ENCODE results near the gene CDKAL1. TPM values are rescaled to one million over a fixed set of nuclear protein-coding genes. Genes with fewer than 3 reads are reported as not detected.

Gene CDKAL1
- total RNA-seq, 1 donor from 2014 or later, result 11.3 TPM

DNA sequence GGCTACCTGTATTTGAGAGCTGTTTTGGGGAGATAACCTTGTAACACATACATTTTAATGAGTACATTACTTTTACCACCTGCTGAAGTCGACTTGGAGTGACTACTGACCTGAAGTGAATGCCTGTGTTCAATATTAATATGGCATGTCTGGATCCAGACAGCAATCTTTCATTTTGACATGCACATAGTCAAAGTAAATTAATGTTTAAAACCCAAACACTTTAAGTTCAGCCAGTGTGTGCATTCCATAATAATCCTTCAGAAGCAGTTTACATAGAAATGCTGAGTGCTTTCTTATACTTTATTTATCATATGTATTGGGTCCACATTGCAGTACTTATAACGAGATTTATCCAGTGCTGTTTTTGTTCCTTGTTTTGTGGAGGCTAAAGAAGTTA, 38.0 kb downstream of the CDKAL1 start:
- no peak for TF ChIP-seq POLR2AphosphoS5 (IDR thresholded peaks at IDR 0.05; ENCODE audit: insufficient read depth in 1 of 2, low read depth in 1 of 2)
- TF ChIP-seq POLR2A (IDR thresholded peaks at IDR 0.05), result no peak
- TF ChIP-seq CTCF (IDR thresholded peaks at IDR 0.05), result no peak
- no peaks in the 10 kb centered on the region for H3K9me3 ChIP-seq
- no peaks in the 10 kb centered on the region for H3K36me3 ChIP-seq
- DNase-seq (ENCODE audit: extremely low spot score in 2 of 2), result no peak
- intact Hi-C loops (cut with DNase I), result no loop called here
- H3K27me3 ChIP-seq, result no peaks in the 10 kb centered on the region
- H3K27ac ChIP-seq, result no peak overlapping the region
- no peak overlapping the region for H3K4me3 ChIP-seq
- peaks cover 10% of the 10 kb centered on the region for H3K4me1 ChIP-seq

- Histone ChIP-seq H3K36me3 (no peaks in the 10 kb centered on the region), H3K4me1 (peaks cover 10% of the 10 kb centered on the region), H3K4me3 (no peak overlapping the region), H3K27me3 (no peaks in the 10 kb centered on the region), H3K9me3 (no peaks in the 10 kb centered on the region), H3K27ac (peak overlapping the region; percentile 9)
- TF ChIP-seq CTCF (IDR thresholded peaks at IDR 0.05) (no peak), POLR2AphosphoS5 (IDR thresholded peaks at IDR 0.05; ENCODE audit: insufficient read depth in 1 of 2, low read depth in 1 of 2) (peak in 1 of 2 donors; percentile 61), POLR2A (IDR thresholded peaks at IDR 0.05) (no peak)
- intact Hi-C loops (cut with DNase I), result no loop called here
- DNase-seq (ENCODE audit: extremely low spot score in 2 of 2), result no peak
These were observed 38.7 kb downstream of the CDKAL1 start for GRCh38 chr6:20572940-20573339.

GRCh38 chr6:20574355-20574754, 40.1 kb downstream of the CDKAL1 start:
- Histone ChIP-seq H3K27ac (no peak overlapping the region), H3K9me3 (no peaks in the 10 kb centered on the region), H3K4me1 (peaks cover 10% of the 10 kb centered on the region), H3K36me3 (no peaks in the 10 kb centered on the region), H3K4me3 (no peak overlapping the region), H3K27me3 (no peaks in the 10 kb centered on the region)
- intact Hi-C loops (cut with DNase I), result no loop called here
- TF ChIP-seq POLR2A (IDR thresholded peaks at IDR 0.05) (no peak), POLR2AphosphoS5 (IDR thresholded peaks at IDR 0.05; ENCODE audit: insufficient read depth in 1 of 2, low read depth in 1 of 2) (no peak), CTCF (IDR thresholded peaks at IDR 0.05) (no peak)
- DNase-seq (ENCODE audit: extremely low spot score in 2 of 2), result no peak

- Histone ChIP-seq H3K27me3 (no peaks in the 10 kb centered on the region), H3K4me3 (no peak overlapping the region), H3K9me3 (no peaks in the 10 kb centered on the region), H3K36me3 (no peaks in the 10 kb centered on the region), H3K4me1 (peaks cover 10% of the 10 kb centered on the region), H3K27ac (no peak overlapping the region)
- intact Hi-C loops (cut with DNase I), result no loop called here
- TF ChIP-seq POLR2A (IDR thresholded peaks at IDR 0.05), result no peak
- TF ChIP-seq CTCF (IDR thresholded peaks at IDR 0.05), result no peak
- no peak for DNase-seq (ENCODE audit: extremely low spot score in 2 of 2)
These were observed 40.9 kb downstream of the CDKAL1 start for GRCh38 chr6:20575125-20575524.

DNA sequence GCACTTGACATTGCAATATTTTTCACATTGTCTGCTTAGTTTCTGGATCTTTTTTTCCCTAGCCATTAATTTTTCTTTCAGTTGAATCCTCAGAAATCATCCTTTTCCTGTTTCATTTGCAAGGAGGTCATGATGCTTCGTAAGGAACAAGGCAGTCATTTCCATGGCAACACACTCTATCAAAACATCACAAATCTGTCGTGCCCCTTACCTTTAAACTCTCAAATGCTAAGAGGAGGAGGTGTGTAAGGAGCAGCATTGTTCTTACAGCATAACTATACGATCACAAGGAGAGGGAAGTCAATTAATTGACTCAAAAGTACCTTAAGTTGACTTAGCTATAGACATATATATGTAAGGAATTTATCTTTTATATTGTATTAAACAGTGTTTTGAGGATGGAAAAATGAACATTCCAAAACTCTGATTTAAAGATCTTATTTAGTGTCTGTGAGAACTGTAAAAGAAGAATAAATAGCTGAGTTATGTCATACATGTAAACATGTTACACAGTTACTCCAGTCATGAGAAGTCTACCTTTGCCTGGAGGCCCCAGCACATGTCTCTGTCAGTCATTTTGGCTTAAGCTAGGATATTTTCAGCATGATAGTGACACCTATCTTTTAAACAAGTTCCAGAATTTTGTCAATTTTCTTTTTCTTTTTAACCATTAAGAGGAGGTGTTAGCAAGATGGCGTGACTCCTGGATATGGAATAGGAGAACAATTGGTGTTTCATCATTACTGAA, 41.6 kb downstream of the CDKAL1 start:
- H3K36me3 ChIP-seq, result no peaks in the 10 kb centered on the region
- no peak overlapping the region for H3K27ac ChIP-seq
- TF ChIP-seq CTCF (IDR thresholded peaks at IDR 0.05) (no peak), POLR2A (IDR thresholded peaks at IDR 0.05) (no peak), POLR2AphosphoS5 (IDR thresholded peaks at IDR 0.05; ENCODE audit: insufficient read depth in 1 of 2, low read depth in 1 of 2) (no peak)
- no peak overlapping the region for H3K4me3 ChIP-seq
- no peaks in the 10 kb centered on the region for H3K9me3 ChIP-seq
- DNase-seq (ENCODE audit: extremely low spot score in 2 of 2), result no peak
- H3K27me3 ChIP-seq, result no peaks in the 10 kb centered on the region
- intact Hi-C loops (cut with DNase I), result no loop called here
- peaks cover 10% of the 10 kb centered on the region for H3K4me1 ChIP-seq

Data from vagina (tissue), 2 donors.